ENCODE measurements around the gene FAAP20. TPM values are rescaled to one million over a fixed set of nuclear protein-coding genes. Genes with fewer than 3 reads are reported as not detected.

FAAP20 gene
- total and polyA plus RNA-seq, 2 experiments from 2014 or later = 79.1 to 167 TPM

DNA sequence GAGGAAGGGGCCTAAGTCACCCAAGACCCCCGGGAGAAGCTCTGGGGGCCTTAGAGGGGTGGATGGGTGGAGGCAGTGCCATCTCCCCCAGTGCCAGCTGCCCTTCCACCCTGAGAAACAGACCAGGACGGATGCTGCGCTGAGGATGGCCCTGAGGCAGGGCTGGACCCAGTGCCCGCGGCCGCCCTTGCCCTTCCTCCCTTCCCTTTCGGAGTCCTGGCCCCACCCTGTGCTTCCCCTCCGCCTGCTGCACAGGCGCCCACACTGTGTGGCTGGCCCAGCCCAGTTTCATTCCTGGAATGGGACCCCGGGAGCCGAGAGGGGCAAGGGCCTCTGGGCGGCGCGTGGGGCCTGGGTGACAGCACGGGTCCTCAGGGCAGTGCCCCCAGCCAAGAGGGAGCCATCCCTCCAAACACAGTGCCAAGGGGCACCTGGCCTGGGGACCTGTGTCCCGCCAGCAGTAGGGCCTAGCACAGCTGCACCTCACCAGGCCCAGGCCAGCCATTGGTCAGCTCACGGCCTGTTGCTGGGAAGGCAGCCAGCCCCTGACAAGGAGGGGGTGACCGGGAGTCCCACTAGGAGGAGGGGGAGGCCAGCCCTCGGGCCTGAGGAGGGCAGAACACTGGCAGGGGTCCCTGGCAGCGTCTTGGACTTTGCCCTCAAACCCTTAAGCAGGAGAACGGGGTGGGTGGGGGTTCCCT lies 20.1 kb upstream of the FAAP20 start:
- Histone ChIP-seq H3K4me3 (no peak overlapping the region), H3K36me3 (ENCODE audit: insufficient read depth) (no peaks in the 10 kb centered on the region), H4K20me1 (replicated peaks; ENCODE audit: insufficient read depth) (no peaks in the 10 kb centered on the region), H3K4me1 (ENCODE audit: insufficient read depth) (peaks cover 13% of the 10 kb centered on the region), H3F3A (replicated peaks; ENCODE audit: low read depth) (peaks cover 11% of the 10 kb centered on the region; the same call in 1 of the 2 replicates), H2AFZ (no peak overlapping the region), H3K27me3 (ENCODE audit: insufficient read depth) (no peaks in the 10 kb centered on the region), H3K79me2 (replicated peaks; ENCODE audit: insufficient read depth) (no peaks in the 10 kb centered on the region), H3K27ac (ENCODE audit: low read depth) (no peak overlapping the region), H3K4me2 (no peak overlapping the region), H3K9me2 (ENCODE audit: insufficient read depth) (no peaks in the 10 kb centered on the region)
- ATAC-seq (no peak), DNase-seq (ENCODE audit: low spot score) (no peak)
- no peaks in the 10 kb centered on the region for H3K36me3 Mint-ChIP-seq (ENCODE audit: low read depth)
- H3K4me3 Mint-ChIP-seq = no peak overlapping the region
- peaks cover 9% of the 10 kb centered on the region for H3K4me1 Mint-ChIP-seq
- H3K27ac Mint-ChIP-seq = no peak overlapping the region
- H3K9me3 Mint-ChIP-seq = no peaks in the 10 kb centered on the region
- peaks cover 7% of the 10 kb centered on the region for H3K27me3 Mint-ChIP-seq (ENCODE audit: insufficient read depth, low read depth, poor library complexity)
- no peak for TF ChIP-seq ZNF114 (CRISPR knock-in tag; IDR thresholded peaks at IDR 0.05)
- no peak for TF ChIP-seq NANOG (IDR thresholded peaks at IDR 0.05; ENCODE audit: borderline replicate concordance)
- no peak for TF ChIP-seq POLR2AphosphoS5 (IDR thresholded peaks at IDR 0.05; ENCODE audit: low read depth)
- TF ChIP-seq, protein P1, sequence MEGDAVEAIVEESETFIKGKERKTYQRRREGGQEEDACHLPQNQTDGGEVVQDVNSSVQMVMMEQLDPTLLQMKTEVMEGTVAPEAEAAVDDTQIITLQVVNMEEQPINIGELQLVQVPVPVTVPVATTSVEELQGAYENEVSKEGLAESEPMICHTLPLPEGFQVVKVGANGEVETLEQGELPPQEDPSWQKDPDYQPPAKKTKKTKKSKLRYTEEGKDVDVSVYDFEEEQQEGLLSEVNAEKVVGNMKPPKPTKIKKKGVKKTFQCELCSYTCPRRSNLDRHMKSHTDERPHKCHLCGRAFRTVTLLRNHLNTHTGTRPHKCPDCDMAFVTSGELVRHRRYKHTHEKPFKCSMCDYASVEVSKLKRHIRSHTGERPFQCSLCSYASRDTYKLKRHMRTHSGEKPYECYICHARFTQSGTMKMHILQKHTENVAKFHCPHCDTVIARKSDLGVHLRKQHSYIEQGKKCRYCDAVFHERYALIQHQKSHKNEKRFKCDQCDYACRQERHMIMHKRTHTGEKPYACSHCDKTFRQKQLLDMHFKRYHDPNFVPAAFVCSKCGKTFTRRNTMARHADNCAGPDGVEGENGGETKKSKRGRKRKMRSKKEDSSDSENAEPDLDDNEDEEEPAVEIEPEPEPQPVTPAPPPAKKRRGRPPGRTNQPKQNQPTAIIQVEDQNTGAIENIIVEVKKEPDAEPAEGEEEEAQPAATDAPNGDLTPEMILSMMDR (conservative IDR thresholded peaks at IDR 0.05; ENCODE audit: low read depth in 2 of 2) = no peak
- TF ChIP-seq, protein P2, sequence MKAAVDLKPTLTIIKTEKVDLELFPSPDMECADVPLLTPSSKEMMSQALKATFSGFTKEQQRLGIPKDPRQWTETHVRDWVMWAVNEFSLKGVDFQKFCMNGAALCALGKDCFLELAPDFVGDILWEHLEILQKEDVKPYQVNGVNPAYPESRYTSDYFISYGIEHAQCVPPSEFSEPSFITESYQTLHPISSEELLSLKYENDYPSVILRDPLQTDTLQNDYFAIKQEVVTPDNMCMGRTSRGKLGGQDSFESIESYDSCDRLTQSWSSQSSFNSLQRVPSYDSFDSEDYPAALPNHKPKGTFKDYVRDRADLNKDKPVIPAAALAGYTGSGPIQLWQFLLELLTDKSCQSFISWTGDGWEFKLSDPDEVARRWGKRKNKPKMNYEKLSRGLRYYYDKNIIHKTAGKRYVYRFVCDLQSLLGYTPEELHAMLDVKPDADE (IDR thresholded peaks at IDR 0.05) = no peak
- TF ChIP-seq, protein P3, sequence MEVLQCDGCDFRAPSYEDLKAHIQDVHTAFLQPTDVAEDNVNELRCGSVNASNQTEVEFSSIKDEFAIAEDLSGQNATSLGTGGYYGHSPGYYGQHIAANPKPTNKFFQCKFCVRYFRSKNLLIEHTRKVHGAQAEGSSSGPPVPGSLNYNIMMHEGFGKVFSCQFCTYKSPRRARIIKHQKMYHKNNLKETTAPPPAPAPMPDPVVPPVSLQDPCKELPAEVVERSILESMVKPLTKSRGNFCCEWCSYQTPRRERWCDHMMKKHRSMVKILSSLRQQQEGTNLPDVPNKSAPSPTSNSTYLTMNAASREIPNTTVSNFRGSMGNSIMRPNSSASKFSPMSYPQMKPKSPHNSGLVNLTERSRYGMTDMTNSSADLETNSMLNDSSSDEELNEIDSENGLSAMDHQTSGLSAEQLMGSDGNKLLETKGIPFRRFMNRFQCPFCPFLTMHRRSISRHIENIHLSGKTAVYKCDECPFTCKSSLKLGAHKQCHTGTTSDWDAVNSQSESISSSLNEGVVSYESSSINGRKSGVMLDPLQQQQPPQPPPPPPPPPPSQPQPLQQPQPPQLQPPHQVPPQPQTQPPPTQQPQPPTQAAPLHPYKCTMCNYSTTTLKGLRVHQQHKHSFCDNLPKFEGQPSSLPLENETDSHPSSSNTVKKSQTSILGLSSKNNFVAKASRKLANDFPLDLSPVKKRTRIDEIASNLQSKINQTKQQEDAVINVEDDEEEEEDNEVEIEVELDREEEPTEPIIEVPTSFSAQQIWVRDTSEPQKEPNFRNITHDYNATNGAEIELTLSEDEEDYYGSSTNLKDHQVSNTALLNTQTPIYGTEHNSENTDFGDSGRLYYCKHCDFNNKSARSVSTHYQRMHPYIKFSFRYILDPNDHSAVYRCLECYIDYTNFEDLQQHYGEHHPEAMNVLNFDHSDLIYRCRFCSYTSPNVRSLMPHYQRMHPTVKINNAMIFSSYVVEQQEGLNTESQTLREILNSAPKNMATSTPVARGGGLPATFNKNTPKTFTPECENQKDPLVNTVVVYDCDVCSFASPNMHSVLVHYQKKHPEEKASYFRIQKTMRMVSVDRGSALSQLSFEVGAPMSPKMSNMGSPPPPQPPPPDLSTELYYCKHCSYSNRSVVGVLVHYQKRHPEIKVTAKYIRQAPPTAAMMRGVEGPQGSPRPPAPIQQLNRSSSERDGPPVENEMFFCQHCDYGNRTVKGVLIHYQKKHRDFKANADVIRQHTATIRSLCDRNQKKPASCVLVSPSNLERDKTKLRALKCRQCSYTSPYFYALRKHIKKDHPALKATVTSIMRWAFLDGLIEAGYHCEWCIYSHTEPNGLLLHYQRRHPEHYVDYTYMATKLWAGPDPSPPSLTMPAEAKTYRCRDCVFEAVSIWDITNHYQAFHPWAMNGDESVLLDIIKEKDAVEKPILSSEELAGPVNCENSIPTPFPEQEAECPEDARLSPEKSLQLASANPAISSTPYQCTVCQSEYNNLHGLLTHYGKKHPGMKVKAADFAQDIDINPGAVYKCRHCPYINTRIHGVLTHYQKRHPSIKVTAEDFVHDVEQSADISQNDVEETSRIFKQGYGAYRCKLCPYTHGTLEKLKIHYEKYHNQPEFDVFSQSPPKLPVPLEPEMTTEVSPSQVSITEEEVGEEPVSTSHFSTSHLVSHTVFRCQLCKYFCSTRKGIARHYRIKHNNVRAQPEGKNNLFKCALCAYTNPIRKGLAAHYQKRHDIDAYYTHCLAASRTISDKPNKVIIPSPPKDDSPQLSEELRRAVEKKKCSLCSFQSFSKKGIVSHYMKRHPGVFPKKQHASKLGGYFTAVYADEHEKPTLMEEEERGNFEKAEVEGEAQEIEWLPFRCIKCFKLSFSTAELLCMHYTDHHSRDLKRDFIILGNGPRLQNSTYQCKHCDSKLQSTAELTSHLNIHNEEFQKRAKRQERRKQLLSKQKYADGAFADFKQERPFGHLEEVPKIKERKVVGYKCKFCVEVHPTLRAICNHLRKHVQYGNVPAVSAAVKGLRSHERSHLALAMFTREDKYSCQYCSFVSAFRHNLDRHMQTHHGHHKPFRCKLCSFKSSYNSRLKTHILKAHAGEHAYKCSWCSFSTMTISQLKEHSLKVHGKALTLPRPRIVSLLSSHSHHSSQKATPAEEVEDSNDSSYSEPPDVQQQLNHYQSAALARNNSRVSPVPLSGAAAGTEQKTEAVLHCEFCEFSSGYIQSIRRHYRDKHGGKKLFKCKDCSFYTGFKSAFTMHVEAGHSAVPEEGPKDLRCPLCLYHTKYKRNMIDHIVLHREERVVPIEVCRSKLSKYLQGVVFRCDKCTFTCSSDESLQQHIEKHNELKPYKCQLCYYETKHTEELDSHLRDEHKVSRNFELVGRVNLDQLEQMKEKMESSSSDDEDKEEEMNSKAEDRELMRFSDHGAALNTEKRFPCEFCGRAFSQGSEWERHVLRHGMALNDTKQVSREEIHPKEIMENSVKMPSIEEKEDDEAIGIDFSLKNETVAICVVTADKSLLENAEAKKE (CRISPR knock-in tag; IDR thresholded peaks at IDR 0.05) = no peak
- TF ChIP-seq STAT1 (IDR thresholded peaks at IDR 0.05; ENCODE audit: unreplicated experiment) = no peak
- no peak for TF ChIP-seq EZH2phosphoT487 (IDR thresholded peaks at IDR 0.05; ENCODE audit: unreplicated experiment)
- TF ChIP-seq CREB1 (CRISPR knock-in tag; IDR thresholded peaks at IDR 0.05; ENCODE audit: low read depth) = no peak
- no peak for TF ChIP-seq EZH2 (IDR thresholded peaks at IDR 0.05; ENCODE audit: low read depth, unreplicated experiment)
- TF ChIP-seq, protein P4, sequence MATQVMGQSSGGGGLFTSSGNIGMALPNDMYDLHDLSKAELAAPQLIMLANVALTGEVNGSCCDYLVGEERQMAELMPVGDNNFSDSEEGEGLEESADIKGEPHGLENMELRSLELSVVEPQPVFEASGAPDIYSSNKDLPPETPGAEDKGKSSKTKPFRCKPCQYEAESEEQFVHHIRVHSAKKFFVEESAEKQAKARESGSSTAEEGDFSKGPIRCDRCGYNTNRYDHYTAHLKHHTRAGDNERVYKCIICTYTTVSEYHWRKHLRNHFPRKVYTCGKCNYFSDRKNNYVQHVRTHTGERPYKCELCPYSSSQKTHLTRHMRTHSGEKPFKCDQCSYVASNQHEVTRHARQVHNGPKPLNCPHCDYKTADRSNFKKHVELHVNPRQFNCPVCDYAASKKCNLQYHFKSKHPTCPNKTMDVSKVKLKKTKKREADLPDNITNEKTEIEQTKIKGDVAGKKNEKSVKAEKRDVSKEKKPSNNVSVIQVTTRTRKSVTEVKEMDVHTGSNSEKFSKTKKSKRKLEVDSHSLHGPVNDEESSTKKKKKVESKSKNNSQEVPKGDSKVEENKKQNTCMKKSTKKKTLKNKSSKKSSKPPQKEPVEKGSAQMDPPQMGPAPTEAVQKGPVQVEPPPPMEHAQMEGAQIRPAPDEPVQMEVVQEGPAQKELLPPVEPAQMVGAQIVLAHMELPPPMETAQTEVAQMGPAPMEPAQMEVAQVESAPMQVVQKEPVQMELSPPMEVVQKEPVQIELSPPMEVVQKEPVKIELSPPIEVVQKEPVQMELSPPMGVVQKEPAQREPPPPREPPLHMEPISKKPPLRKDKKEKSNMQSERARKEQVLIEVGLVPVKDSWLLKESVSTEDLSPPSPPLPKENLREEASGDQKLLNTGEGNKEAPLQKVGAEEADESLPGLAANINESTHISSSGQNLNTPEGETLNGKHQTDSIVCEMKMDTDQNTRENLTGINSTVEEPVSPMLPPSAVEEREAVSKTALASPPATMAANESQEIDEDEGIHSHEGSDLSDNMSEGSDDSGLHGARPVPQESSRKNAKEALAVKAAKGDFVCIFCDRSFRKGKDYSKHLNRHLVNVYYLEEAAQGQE (IDR thresholded peaks at IDR 0.05; ENCODE audit: unreplicated experiment) = no peak
- TF ChIP-seq ZNF331 (CRISPR knock-in tag; IDR thresholded peaks at IDR 0.05; ENCODE audit: low read depth) = no peak
- no peak for TF ChIP-seq JUNB (IDR thresholded peaks at IDR 0.05; ENCODE audit: unreplicated experiment)
